ENCODE data around the gene YBX3.

GRCh38 chr12:10720974-10721650 lies 2.0 kb downstream of the YBX3 start:
- TF ChIP-seq POLR2A (IDR thresholded peaks at IDR 0.05): no peak
- TF ChIP-seq CTCF (IDR thresholded peaks at IDR 0.05): no peak
- no peak for TF ChIP-seq POLR2AphosphoS5 (IDR thresholded peaks at IDR 0.05)
